ENCODE results near the gene MTF1. TPM values are rescaled to one million over a fixed set of nuclear protein-coding genes. Genes with fewer than 3 reads are reported as not detected.
A peak's percentile ranks its signal among the peaks of the same experiment; 100 is the strongest.
"Not testable (repeated sequence)": the region's sequence is repeated elsewhere in the genome, so short reads cannot be mapped to it uniquely, and the experiment has no call there.

MTF1 gene
- total and polyA plus RNA-seq, 2 experiments from 2014 or later, result 2.1 to 14.4 TPM

- WGBS, 2 experiments (ENCODE audit: low coverage in 1 of 2, low lambda C conversion rate in 2 of 2, missing lambda C conversion rate in 2 of 2), result 98 to 100% methylated on average over 1 of the region's 1 CpG
- Histone ChIP-seq H3K36me3 (ENCODE audit: low read depth) (peaks cover 12% of the 10 kb centered on the region; the same call in 1 of the 2 replicates), H3K79me2 (ENCODE audit: insufficient read depth) (peaks cover 23% of the 10 kb centered on the region; the same call in 1 of the 2 replicates), H3K4me1 (ENCODE audit: insufficient read depth) (peaks cover 4% of the 10 kb centered on the region; the same call in 1 of the 2 replicates), H3K9me3 (ENCODE audit: low read depth) (no peaks in the 10 kb centered on the region), H3K9me2 (ENCODE audit: insufficient read depth) (no peaks in the 10 kb centered on the region), H3K27ac (no peak overlapping the region), H3K9ac (no peak overlapping the region), H4K20me1 (ENCODE audit: insufficient read depth) (no peaks in the 10 kb centered on the region), H3F3A (ENCODE audit: insufficient read depth) (peaks cover 9% of the 10 kb centered on the region; the same call in 1 of the 2 replicates), H3K27me3 (replicated peaks; ENCODE audit: insufficient read depth) (no peaks in the 10 kb centered on the region), H2AFZ (no peak overlapping the region), H3K4me2 (ENCODE audit: unreplicated experiment) (no peak overlapping the region), H3K4me3 (no peak overlapping the region)
- no peak for TF ChIP-seq EZH2 (IDR thresholded peaks at IDR 0.05; ENCODE audit: insufficient read depth, poor library complexity, severe bottlenecking)
- no peak for TF ChIP-seq EZH2phosphoT487 (IDR thresholded peaks at IDR 0.05; ENCODE audit: insufficient read depth, low read depth)
- no peak for DNase-seq
- in situ Hi-C loops (cut with MboI), result no loop called here
These were observed 46.3 kb upstream of the MTF1 start for GRCh38 chr1:37905727-37906126.

GRCh38 chr1:37903921-37904320 lies 44.5 kb upstream of the MTF1 start:
- H3K4me1 ChIP-seq (ENCODE audit: insufficient read depth); H3K27me3 ChIP-seq (replicated peaks; ENCODE audit: insufficient read depth); H2AFZ ChIP-seq; H3K9me2 ChIP-seq (ENCODE audit: insufficient read depth); H3K4me2 ChIP-seq (ENCODE audit: unreplicated experiment); H4K20me1 ChIP-seq (ENCODE audit: insufficient read depth); in situ Hi-C loops (cut with MboI); H3K27ac ChIP-seq; H3K9ac ChIP-seq; H3K4me3 ChIP-seq; H3F3A ChIP-seq (ENCODE audit: insufficient read depth); H3K9me3 ChIP-seq (ENCODE audit: low read depth): not testable (repeated sequence)
- 73 to 77% methylated on average over 6 of the region's 6 CpGs for WGBS, 2 experiments (ENCODE audit: low coverage in 1 of 2, low lambda C conversion rate in 2 of 2, missing lambda C conversion rate in 2 of 2)
- peak; percentile 21 for DNase-seq
- peaks cover 12% of the 10 kb centered on the region; the same call in 1 of the 2 replicates for H3K36me3 ChIP-seq (ENCODE audit: low read depth)
- peaks cover 18% of the 10 kb centered on the region; the same call in 1 of the 2 replicates for H3K79me2 ChIP-seq (ENCODE audit: insufficient read depth)

DNA sequence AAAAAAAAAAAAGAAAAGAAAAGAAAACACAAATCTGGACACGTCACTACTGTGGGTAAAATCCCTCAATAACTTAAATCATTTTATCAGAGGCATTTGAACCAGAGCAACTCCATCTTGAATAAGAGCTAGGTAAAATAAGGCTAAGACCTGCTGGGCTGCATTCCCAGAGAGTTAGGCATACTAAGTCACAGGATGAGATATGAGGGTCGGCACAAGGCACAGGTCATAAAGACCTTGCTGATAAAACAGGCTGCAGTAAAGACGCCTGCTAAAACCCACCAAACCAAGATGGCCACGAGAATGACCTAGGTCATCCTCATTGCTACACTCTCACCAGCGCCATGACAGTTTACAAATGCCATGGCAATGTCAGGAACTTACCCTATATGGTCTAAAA lies 43.6 kb upstream of the MTF1 start:
- no peaks in the 10 kb centered on the region for H3K9me2 ChIP-seq (ENCODE audit: insufficient read depth)
- peaks cover 16% of the 10 kb centered on the region; the same call in 1 of the 2 replicates for H3K79me2 ChIP-seq (ENCODE audit: insufficient read depth)
- peaks cover 9% of the 10 kb centered on the region; the same call in 1 of the 2 replicates for H3F3A ChIP-seq (ENCODE audit: insufficient read depth)
- H3K9me3 ChIP-seq (ENCODE audit: low read depth), result no peaks in the 10 kb centered on the region
- no peak overlapping the region for H3K9ac ChIP-seq
- WGBS, 2 experiments (ENCODE audit: low coverage in 1 of 2, low lambda C conversion rate in 2 of 2, missing lambda C conversion rate in 2 of 2), result 90 to 93% methylated on average over 5 of the region's 5 CpGs
- no peak overlapping the region for H3K4me3 ChIP-seq
- DNase-seq, result no peak
- no peak overlapping the region for H2AFZ ChIP-seq
- H4K20me1 ChIP-seq (ENCODE audit: insufficient read depth), result no peaks in the 10 kb centered on the region
- H3K36me3 ChIP-seq (ENCODE audit: low read depth), result peaks cover 12% of the 10 kb centered on the region; the same call in 1 of the 2 replicates
- H3K27me3 ChIP-seq (replicated peaks; ENCODE audit: insufficient read depth), result no peaks in the 10 kb centered on the region
- no peak overlapping the region for H3K4me2 ChIP-seq (ENCODE audit: unreplicated experiment)
- in situ Hi-C loops (cut with MboI), result no loop called here
- no peak for TF ChIP-seq EZH2 (IDR thresholded peaks at IDR 0.05; ENCODE audit: insufficient read depth, poor library complexity, severe bottlenecking)
- TF ChIP-seq EZH2phosphoT487 (IDR thresholded peaks at IDR 0.05; ENCODE audit: insufficient read depth, low read depth), result no peak
- H3K27ac ChIP-seq, result no peak overlapping the region
- H3K4me1 ChIP-seq (ENCODE audit: insufficient read depth), result peaks cover 4% of the 10 kb centered on the region; the same call in 1 of the 2 replicates

DNA sequence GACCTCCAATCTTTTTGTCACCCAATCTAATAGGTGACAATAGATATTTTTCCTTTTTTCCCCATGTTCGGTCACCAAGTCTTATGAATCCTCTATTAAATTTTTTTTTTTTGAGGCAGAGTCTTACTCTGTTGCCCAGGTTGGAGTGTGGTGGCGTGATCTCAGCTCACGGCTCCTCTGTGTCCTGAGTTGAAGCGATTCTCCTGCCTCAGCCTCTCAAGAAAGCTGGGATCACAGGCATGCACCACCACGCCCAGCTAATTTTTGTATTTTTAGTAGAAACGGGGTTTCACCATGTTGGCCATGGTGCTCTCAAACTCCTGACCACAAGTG lies 42.5 kb upstream of the MTF1 start:
- Histone ChIP-seq H3K9me2 (ENCODE audit: insufficient read depth) (no peaks in the 10 kb centered on the region), H2AFZ (no peak overlapping the region), H3K4me2 (ENCODE audit: unreplicated experiment) (no peak overlapping the region), H3K36me3 (ENCODE audit: low read depth) (peaks cover 12% of the 10 kb centered on the region; the same call in 1 of the 2 replicates), H3K4me1 (ENCODE audit: insufficient read depth) (no peaks in the 10 kb centered on the region), H3K79me2 (ENCODE audit: insufficient read depth) (peaks cover 11% of the 10 kb centered on the region; the same call in 1 of the 2 replicates), H3K4me3 (no peak overlapping the region), H4K20me1 (ENCODE audit: insufficient read depth) (no peaks in the 10 kb centered on the region), H3K9ac (no peak overlapping the region), H3F3A (ENCODE audit: insufficient read depth) (peaks cover 9% of the 10 kb centered on the region; the same call in 1 of the 2 replicates), H3K9me3 (ENCODE audit: low read depth) (no peaks in the 10 kb centered on the region), H3K27ac (no peak overlapping the region), H3K27me3 (replicated peaks; ENCODE audit: insufficient read depth) (no peaks in the 10 kb centered on the region)
- in situ Hi-C loops (cut with MboI), result no loop called here
- 85 to 95% methylated on average over 6 of the region's 6 CpGs for WGBS, 2 experiments (ENCODE audit: low coverage in 1 of 2, low lambda C conversion rate in 2 of 2, missing lambda C conversion rate in 2 of 2)
- TF ChIP-seq EZH2 (IDR thresholded peaks at IDR 0.05; ENCODE audit: insufficient read depth, poor library complexity, severe bottlenecking), result no peak
- no peak for DNase-seq

Measured in GM23248 (cell line).